ENCODE data around the gene FAP.

DNA sequence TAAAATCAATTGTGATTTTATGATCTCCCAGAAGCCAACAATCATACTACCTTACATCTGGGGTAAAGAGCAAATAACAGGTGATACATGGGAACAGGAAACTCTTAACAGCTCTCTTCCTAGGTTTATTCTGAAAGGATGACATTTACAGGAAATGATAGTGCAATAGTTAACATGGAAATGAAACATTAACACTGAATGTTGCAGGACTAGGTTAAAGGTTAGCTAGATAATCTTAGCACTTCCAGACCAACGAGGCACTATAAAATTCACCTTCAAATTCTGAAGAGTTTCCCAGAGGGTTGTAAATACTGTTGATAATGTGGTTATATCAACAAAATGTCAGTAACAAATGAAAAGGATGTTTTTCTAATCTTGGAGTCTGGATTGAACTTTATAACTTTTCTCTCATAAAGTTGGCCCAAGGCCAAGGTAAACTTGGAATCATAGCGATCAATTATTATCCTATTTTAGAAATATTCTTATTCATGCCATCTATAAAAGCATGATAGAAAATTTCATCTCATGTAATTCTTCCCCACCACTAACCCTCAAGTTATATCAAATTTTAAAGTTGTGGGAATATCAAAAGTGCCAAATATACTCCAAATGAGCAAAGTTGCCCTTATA lies 58.3 kb downstream of the FAP start:
- TF ChIP-seq CTCF (IDR thresholded peaks at IDR 0.05) (no peak), POLR2A (IDR thresholded peaks at IDR 0.05) (no peak)

Measured in thyroid gland (tissue), 4 donors.